Calu3 (cell line): ENCODE measurements around the gene WDR88. TPM values are rescaled to one million over a fixed set of nuclear protein-coding genes. Genes with fewer than 3 reads are reported as not detected.
"Not testable (repeated sequence)": the region's sequence is repeated elsewhere in the genome, so short reads cannot be mapped to it uniquely, and the experiment has no call there.

Experiments
- BruUV-seq: library from RNA; stranded (reverse); fragments of 400-500 nt; replicated peaks from 2 replicates; lab custom pipeline; 2021; lab: Mats Ljungman, UMichigan
- CTCF ChIA-PET: fragments of 300-600 bp; sonication (Branson Sonifier 250); formaldehyde crosslinking; loops from one replicate; lab custom pipeline; 2022; ENCODE audit warnings: antibody characterized with exemption; lab: Charles Lee
- DNase-seq: peaks from one replicate; pipeline ENCODE4 v3.0.0; 2022
- H3K27ac Mint-ChIP-seq: one replicate; pipeline ENCODE4 v1.8.0; 2022; ENCODE audit warnings: mixed read lengths; ENCODE audit not compliant: unreplicated experiment
- H3K27me3 Mint-ChIP-seq: one replicate; pipeline ENCODE4 v1.8.0; 2022; ENCODE audit warnings: mixed read lengths; ENCODE audit not compliant: unreplicated experiment
- H3K36me3 Mint-ChIP-seq: one replicate; pipeline ENCODE4 v1.8.0; 2022; ENCODE audit warnings: mild to moderate bottlenecking, moderate library complexity, mixed read lengths; ENCODE audit not compliant: insufficient read depth, unreplicated experiment
- H3K4me1 Mint-ChIP-seq: one replicate; pipeline ENCODE4 v1.8.0; 2022; ENCODE audit warnings: mild to moderate bottlenecking, low read depth, mixed read lengths; ENCODE audit not compliant: unreplicated experiment
- H3K4me3 Mint-ChIP-seq: one replicate; pipeline ENCODE4 v1.8.0; 2022; ENCODE audit warnings: mild to moderate bottlenecking, low read depth, moderate library complexity, mixed read lengths; ENCODE audit not compliant: unreplicated experiment
- H3K9me3 Mint-ChIP-seq: one replicate; pipeline ENCODE4 v1.8.0; 2022; ENCODE audit warnings: low read depth, mixed read lengths; ENCODE audit not compliant: unreplicated experiment
- intact Hi-C: fragments of 100-400 bp; cut with micrococcal nuclease; formaldehyde crosslinking; loops from one replicate; pipeline ENCODE4 v1.10.0; 2022; ENCODE audit not compliant: unreplicated experiment
- total RNA-seq: library from RNA; stranded (reverse); gene quantifications from 2 replicates; pipeline ENCODE4 v1.2.3, GENCODE V29; 2022
- TF ChIP-seq, protein P1 (sequence below): fragments of 200-600 bp; IDR thresholded peaks from one replicate; pipeline ENCODE4 v1.8.0; 2022; ENCODE audit warnings: antibody characterized with exemption; ENCODE audit not compliant: unreplicated experiment

The WDR88 gene
- total RNA-seq, 1 experiment from 2014 or later: not detected

DNA sequence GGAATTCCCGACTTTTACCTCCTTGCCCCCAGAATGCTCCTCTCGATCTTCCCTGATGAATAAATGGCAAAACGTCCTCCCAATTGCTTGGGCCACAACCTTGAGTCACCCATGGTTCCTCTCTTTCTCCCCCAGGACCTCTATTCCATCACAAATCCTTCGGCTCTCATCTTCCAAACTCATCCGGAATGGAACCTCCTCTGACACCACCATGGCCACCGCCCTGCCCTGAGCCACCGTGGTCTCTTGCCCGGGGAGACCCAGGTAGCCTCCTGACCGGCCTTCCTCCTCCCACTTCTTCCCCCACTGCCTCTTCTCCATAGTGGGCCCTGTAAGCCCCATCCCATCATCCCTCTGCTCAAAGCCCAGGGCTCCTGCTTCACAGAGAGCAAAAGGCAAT is 88.8 kb downstream of the WDR88 start:
- no peaks in the 10 kb centered on the region for H3K36me3 Mint-ChIP-seq
- BruUV-seq: no TSS peak
- TF ChIP-seq, protein P1, sequence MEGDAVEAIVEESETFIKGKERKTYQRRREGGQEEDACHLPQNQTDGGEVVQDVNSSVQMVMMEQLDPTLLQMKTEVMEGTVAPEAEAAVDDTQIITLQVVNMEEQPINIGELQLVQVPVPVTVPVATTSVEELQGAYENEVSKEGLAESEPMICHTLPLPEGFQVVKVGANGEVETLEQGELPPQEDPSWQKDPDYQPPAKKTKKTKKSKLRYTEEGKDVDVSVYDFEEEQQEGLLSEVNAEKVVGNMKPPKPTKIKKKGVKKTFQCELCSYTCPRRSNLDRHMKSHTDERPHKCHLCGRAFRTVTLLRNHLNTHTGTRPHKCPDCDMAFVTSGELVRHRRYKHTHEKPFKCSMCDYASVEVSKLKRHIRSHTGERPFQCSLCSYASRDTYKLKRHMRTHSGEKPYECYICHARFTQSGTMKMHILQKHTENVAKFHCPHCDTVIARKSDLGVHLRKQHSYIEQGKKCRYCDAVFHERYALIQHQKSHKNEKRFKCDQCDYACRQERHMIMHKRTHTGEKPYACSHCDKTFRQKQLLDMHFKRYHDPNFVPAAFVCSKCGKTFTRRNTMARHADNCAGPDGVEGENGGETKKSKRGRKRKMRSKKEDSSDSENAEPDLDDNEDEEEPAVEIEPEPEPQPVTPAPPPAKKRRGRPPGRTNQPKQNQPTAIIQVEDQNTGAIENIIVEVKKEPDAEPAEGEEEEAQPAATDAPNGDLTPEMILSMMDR: no peak
- peaks cover 8% of the 10 kb centered on the region for H3K4me1 Mint-ChIP-seq
- H3K4me3 Mint-ChIP-seq: no peak overlapping the region
- H3K27me3 Mint-ChIP-seq: peaks cover 75% of the 10 kb centered on the region
- no peak overlapping the region for H3K27ac Mint-ChIP-seq
- no peak for DNase-seq
- intact Hi-C loops: no loop called here
- CTCF ChIA-PET: no interaction called here
- no peaks in the 10 kb centered on the region for H3K9me3 Mint-ChIP-seq

DNA sequence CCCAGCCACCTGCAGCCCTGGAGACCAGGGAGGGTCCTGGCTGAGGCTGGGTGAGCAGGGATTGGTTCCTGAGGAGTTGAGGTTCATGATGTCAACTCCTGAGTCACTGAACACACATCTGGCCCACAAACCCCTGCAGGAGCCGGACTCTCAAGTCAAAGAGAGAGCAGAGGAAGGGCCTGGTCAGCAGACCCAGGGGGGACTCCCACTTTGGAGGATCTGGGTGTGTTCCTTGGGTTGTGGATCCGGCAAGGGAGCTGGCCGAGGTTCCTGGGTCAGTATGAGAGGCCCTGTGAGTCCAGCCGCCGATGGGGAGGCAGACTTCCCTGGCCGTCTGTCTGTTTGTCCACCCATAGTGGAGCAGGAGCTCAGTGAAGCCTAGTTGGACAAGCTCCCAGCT is 89.7 kb downstream of the WDR88 start:
- Mint-ChIP-seq H3K4me1 (peaks cover 8% of the 10 kb centered on the region), H3K27ac (no peak overlapping the region), H3K27me3 (peaks cover 75% of the 10 kb centered on the region), H3K36me3 (no peaks in the 10 kb centered on the region), H3K9me3 (no peaks in the 10 kb centered on the region), H3K4me3 (no peak overlapping the region)
- CTCF ChIA-PET: interaction anchor here (0.6 kb wide), 1 partner anchor 1648 kb away, joined by 8 read pairs; no protein-coding TSS in a partner anchor
- peak; percentile 20 for DNase-seq
- intact Hi-C loops: no loop called here
- TF ChIP-seq, protein P1: no peak
- no TSS peak for BruUV-seq

DNA sequence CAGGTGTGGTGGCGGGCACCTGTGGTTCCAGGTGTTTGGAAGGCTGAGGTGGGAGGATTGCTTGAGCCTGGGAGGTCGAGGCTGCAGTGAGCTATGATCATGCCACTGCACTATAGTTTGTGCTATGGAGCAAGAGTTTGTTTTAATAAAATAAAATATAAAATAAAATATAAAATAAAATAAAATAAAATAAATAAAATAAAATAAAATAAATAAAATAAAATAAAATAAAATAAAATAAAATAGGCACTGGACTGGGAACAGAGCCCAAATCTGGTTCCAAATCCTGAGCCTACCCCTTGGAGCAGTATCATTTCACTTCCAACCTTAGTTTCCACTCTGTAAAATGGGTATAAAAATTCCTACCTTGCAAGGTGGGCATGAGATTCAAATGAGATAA is 90.3 kb downstream of the WDR88 start:
- H3K9me3 Mint-ChIP-seq, BruUV-seq, H3K36me3 Mint-ChIP-seq, H3K4me1 Mint-ChIP-seq, H3K27ac Mint-ChIP-seq, DNase-seq, H3K4me3 Mint-ChIP-seq, intact Hi-C loops: not testable (repeated sequence)
- H3K27me3 Mint-ChIP-seq: peaks cover 76% of the 10 kb centered on the region
- CTCF ChIA-PET: interaction anchor here (0.6 kb wide), 1 partner anchor 1647 kb away, joined by 8 read pairs; no protein-coding TSS in a partner anchor

- TF ChIP-seq, protein P1: no peak
- CTCF ChIA-PET: interaction anchor here (1.1 to 2.7 kb wide), 2 partner anchors 10 to 22 kb away, joined by 3 to 9 read pairs; no protein-coding TSS in a partner anchor
- no peak for DNase-seq
- Mint-ChIP-seq H3K4me1 (peaks cover 8% of the 10 kb centered on the region), H3K4me3 (no peak overlapping the region), H3K27me3 (peaks cover 92% of the 10 kb centered on the region), H3K36me3 (no peaks in the 10 kb centered on the region), H3K9me3 (peaks cover 13% of the 10 kb centered on the region), H3K27ac (no peak overlapping the region)
- no TSS peak for BruUV-seq
- intact Hi-C loops: no loop called here
Measured at GRCh38 chr19:33224694-33225457, 93.0 kb downstream of the WDR88 start.

Other genes with a start within 250 kb of the WDR88 start
- gene CEP89, start 160.2 kb upstream of the WDR88 start, total RNA-seq: 31.1 and 33.9 TPM in 2 replicates
- 7.3 and 8.4 TPM in 2 replicates for gene FAAP24, start 159.9 kb upstream of the WDR88 start, total RNA-seq
- gene RHPN2, start 67.2 kb upstream of the WDR88 start, total RNA-seq: 46.4 and 63.6 TPM in 2 replicates
- gene GPATCH1, start 50.9 kb upstream of the WDR88 start, total RNA-seq: 16.3 and 17.0 TPM in 2 replicates
- 0.59 and 1.5 TPM in 2 replicates for gene LRP3, start 62.2 kb downstream of the WDR88 start, total RNA-seq
- gene SLC7A10, start 93.7 kb downstream of the WDR88 start, total RNA-seq: not detected in 2 replicates
- gene CEBPA, start 170.4 kb downstream of the WDR88 start, total RNA-seq: 1.2 and 1.8 TPM in 2 replicates
- 38.3 and 39.5 TPM in 2 replicates for gene CEBPG, start 241.6 kb downstream of the WDR88 start, total RNA-seq